Stimulated activated CD4-positive, alpha-beta T cell treated with anti-CD3 and anti-CD28 coated beads, Interleukin-1b, Interleukin-23, amount 100 ng/mL, for 4 hours (primary cell): ENCODE measurements around the gene AFDN.

Experiments
- DNase-seq, 2 donors: peaks; one replicate each; pipeline ENCODE4 v3.0.0-alpha.2; 2020; ENCODE audit warnings: low read depth in 2 of 2

Gene AFDN

DNA sequence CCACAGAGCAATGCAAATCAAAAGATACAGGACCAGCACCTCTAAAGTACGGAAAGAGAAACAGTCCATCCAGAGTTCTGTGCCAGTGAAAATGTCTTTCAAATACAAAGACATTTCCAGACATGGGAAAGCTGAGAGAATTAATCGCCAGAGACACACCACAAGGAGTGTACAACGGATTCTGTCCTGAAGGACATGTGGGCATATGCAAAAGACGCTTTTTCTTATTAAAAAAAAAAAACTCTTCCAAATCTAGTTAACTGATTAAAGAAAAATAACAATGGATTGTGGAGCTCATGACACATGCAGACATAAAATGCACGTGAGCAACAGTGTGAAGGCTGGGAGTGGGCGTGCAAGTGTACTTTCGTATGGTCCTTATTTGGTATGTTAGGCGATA, 193.5 kb downstream of the AFDN start:
- no peak for DNase-seq

DNA sequence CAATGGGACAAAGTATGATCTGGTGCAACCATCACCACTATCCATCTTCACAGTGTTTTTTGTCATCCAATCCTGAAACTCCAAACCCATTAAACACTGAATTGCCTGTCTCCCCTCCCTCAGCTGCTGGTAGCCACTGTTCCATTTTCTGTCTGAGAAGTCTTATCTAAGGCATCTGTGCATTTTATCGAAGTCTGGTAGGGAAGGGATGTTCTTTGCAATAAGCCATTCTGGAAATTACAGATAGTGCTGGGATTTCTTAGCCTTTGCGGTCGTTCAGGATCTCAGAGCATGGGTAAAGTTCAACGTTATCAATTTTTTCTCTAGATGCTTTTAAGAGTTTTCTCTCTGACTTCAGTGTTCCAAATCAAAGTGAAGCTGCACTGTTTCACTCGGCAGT, 194.9 kb downstream of the AFDN start:
- DNase-seq = no peak
